ENCODE data around the gene DNAAF5.

DNA sequence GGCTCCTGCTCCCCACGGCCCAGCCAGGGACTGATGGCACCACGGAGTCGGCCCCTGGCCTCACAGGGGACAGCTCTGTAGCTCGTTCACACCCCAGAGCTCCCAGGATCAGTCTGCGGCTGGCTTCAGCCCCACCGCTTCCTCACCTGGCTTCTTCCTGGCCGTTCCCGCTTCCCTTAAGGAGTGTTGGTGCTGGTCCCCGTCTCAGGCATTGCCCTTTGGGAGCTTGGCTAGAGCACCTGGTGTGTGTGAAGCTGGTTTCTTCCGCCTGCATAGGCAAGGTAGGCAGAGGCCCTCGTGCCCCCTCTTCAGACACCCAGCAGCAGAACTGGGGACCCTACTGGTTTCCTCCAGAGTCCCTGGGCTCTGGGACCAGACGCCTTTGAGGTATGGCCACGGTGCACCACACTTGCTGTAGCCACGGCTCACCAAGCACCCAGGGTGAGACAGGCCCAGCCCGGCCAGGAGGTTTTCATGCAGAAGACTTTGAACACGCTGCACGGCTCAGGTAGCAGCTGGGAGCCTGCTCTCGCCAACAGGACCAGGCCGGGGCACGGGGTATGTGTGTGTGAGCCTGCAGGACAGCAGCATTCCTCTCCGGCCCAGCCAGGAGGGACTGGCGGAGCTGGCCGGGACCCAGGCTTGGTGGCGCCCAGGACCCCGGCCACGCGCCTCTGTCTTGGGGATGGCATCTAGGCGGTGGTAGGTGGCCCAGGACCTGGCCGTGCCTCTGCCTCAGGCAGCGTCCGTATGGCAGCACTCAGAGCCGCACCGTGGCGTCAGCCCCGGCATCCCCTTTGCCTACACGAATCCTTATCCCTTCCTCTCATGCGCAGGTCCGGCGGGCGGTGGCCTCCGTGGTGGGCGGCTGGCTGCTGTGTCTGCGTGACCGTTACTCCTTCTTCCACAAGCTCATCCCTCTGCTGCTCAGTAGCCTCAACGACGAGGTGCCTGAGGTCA is 13.8 kb downstream of the DNAAF5 start:
- TF ChIP-seq E2F8 (IDR thresholded peaks at IDR 0.05; ENCODE audit: low read depth, partially characterized antibody) = no peak
- TF ChIP-seq EP300 (IDR thresholded peaks at IDR 0.05; ENCODE audit: low read length) = no peak
- no peak for TF ChIP-seq CHD2 (IDR thresholded peaks at IDR 0.05; ENCODE audit: low read depth, low read length)
- no peak for TF ChIP-seq ZBTB2 (IDR thresholded peaks at IDR 0.05)
- TF ChIP-seq POLR2A (conservative IDR thresholded peaks at IDR 0.05) = no peak

Data from K562 (cell line).